ENCODE results near the gene HSH2D. TPM values are rescaled to one million over a fixed set of nuclear protein-coding genes. Genes with fewer than 3 reads are reported as not detected.

HSH2D gene
- total RNA-seq, 4 donors from 2014 or later, result 0.23 to 1.4 TPM; not detected in 2

DNA sequence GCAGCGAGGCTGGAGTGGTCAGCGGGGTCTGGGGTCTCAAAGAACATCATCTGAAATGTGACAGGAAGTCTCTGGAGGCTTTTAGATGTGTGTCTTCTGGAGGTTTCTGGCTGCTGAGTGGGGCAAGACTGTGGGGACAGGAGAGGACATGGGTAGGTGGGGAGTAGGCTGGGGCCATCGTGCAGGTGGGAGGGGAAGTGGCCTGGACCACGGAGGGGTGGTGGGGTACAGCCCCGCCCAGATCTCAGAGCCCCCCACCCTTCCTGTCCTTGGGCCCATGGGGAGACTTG is 60.5 kb downstream of the HSH2D start:
- no peak for TF ChIP-seq EP300 (IDR thresholded peaks at IDR 0.05)
- no peak for TF ChIP-seq POLR2AphosphoS5 (IDR thresholded peaks at IDR 0.05)
- TF ChIP-seq, protein P1, sequence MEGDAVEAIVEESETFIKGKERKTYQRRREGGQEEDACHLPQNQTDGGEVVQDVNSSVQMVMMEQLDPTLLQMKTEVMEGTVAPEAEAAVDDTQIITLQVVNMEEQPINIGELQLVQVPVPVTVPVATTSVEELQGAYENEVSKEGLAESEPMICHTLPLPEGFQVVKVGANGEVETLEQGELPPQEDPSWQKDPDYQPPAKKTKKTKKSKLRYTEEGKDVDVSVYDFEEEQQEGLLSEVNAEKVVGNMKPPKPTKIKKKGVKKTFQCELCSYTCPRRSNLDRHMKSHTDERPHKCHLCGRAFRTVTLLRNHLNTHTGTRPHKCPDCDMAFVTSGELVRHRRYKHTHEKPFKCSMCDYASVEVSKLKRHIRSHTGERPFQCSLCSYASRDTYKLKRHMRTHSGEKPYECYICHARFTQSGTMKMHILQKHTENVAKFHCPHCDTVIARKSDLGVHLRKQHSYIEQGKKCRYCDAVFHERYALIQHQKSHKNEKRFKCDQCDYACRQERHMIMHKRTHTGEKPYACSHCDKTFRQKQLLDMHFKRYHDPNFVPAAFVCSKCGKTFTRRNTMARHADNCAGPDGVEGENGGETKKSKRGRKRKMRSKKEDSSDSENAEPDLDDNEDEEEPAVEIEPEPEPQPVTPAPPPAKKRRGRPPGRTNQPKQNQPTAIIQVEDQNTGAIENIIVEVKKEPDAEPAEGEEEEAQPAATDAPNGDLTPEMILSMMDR (IDR thresholded peaks at IDR 0.05), result no peak
- TF ChIP-seq POLR2A (IDR thresholded peaks at IDR 0.05), result no peak
- Histone ChIP-seq H3K36me3 (peaks cover 73% of the 10 kb centered on the region), H3K4me3 (no peak overlapping the region), H3K4me1 (peaks cover 16% of the 10 kb centered on the region), H3K27me3 (no peaks in the 10 kb centered on the region), H3K9me3 (no peaks in the 10 kb centered on the region), H3K27ac (no peak overlapping the region)
- 97% methylated on average over 2 of the region's 5 CpGs for WGBS
- DNase-seq (ENCODE audit: low spot score in 2 of 2), result no peak

DNA sequence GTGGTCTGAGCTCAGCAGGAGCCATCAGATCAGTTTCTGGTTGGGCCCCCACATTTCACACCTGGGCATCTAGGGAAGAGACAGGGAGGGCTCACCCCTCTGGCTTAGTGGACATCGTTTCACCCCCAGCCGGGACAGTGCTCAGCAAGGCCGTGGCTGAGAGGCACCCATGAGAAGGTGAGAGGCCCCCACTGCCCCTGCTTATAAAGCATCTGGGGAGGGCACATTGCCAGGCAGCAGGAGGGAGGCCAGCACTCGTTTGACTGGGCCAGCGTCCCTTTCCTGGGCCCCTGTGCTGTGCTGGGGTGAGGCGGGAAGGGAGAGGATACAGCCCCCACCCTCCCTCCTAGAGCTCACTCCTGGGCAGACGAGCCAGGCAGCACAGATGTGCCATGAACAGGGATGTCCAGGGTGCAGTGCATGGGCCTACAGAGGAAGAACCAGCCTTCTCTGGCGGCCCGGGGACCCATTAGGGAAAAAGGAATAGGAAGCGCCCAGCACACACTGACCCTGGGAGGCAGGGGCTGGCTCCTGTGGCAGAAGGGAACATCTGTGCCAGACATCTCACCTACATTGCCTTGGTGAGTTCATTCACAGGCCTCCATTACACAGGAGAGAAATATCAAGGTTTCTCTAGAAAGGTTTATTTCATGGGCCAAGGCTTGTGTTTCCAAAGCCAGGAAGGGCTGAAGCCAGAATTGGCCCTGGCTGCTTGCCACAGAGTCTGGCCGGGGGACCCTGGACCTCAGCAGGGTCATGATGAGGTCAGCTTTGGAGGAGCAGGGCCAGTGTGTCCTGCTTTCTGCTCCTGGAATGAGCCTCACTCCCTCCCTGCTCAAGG is 61.9 kb downstream of the HSH2D start:
- no peak for DNase-seq (ENCODE audit: low spot score in 2 of 2)
- H3K27me3 ChIP-seq, result no peaks in the 10 kb centered on the region
- H3K27ac ChIP-seq, result no peak overlapping the region
- H3K36me3 ChIP-seq, result peaks cover 87% of the 10 kb centered on the region
- no peaks in the 10 kb centered on the region for H3K9me3 ChIP-seq
- H3K4me1 ChIP-seq, result peaks cover 1% of the 10 kb centered on the region
- TF ChIP-seq POLR2AphosphoS5 (IDR thresholded peaks at IDR 0.05) (no peak), EP300 (IDR thresholded peaks at IDR 0.05) (no peak), POLR2A (IDR thresholded peaks at IDR 0.05) (no peak)
- TF ChIP-seq, protein P1 (IDR thresholded peaks at IDR 0.05), result no peak
- 82% methylated on average over 8 of the region's 11 CpGs for WGBS
- no peak overlapping the region for H3K4me3 ChIP-seq

DNA sequence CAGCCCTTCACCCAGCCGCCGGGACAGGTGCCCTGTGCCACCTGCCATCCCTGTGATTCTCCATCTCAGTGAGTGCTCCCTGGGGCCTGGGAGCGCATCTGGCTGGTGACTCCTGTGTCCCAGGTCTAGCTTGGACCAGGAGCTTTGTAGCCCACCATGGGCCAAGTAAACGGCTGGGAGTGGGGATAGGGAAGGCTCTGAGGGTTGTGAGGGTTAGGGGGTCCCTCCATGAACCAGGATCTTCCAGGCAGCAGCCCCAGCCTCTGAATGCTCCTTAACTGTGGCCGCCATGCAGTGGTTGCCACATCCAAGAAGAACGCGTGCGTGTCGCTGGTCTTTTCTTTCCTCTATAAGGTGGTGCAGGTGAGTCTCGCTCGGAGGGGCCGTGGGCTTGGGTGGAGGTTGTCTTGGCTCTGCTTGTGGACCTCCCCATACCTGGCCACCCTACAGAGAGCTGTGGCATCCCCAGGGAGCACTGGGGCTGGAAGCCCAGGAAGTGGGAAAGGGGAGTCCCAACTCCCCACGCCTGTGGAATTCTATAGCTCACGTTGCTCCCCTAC is 62.6 kb downstream of the HSH2D start:
- no peak overlapping the region for H3K27ac ChIP-seq
- no peaks in the 10 kb centered on the region for H3K4me1 ChIP-seq
- H3K36me3 ChIP-seq, result peaks cover 94% of the 10 kb centered on the region
- no peak overlapping the region for H3K4me3 ChIP-seq
- H3K9me3 ChIP-seq, result no peaks in the 10 kb centered on the region
- no peak for TF ChIP-seq POLR2A (IDR thresholded peaks at IDR 0.05)
- TF ChIP-seq, protein P1 (IDR thresholded peaks at IDR 0.05), result no peak
- WGBS, result 80% methylated on average over 7 of the region's 14 CpGs
- DNase-seq (ENCODE audit: low spot score in 2 of 2), result no peak
- no peaks in the 10 kb centered on the region for H3K27me3 ChIP-seq

DNA sequence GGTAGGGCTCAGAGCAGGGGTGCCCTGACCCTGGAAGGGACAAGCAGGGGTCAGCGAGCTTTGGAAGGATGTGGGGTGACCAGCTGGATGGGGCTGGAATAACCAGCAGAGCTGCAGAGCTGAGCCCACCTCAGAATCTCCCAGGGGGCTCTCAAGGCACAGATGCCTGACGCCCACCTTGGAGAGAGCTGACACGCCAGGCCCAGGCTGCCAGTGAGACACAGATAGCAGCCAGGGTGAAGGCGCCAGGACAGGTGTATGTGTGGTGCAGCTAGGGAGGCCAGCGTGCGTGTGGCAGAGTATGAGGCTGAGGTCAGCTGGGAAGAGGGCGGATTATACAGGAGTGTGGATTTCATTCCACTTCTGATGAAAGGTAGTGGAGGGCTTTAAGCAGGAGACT is 63.2 kb downstream of the HSH2D start:
- no peak overlapping the region for H3K4me3 ChIP-seq
- H3K27me3 ChIP-seq, result no peaks in the 10 kb centered on the region
- H3K9me3 ChIP-seq, result no peaks in the 10 kb centered on the region
- H3K4me1 ChIP-seq, result no peaks in the 10 kb centered on the region
- no peak for TF ChIP-seq EP300 (IDR thresholded peaks at IDR 0.05)
- no peak for TF ChIP-seq POLR2AphosphoS5 (IDR thresholded peaks at IDR 0.05)
- TF ChIP-seq POLR2A (IDR thresholded peaks at IDR 0.05), result no peak
- TF ChIP-seq, protein P1 (IDR thresholded peaks at IDR 0.05), result no peak
- no peak for DNase-seq (ENCODE audit: low spot score in 2 of 2)
- H3K27ac ChIP-seq, result no peak overlapping the region
- WGBS, result 99% methylated on average over 7 of the region's 7 CpGs
- H3K36me3 ChIP-seq, result peaks cover 99% of the 10 kb centered on the region

DNA sequence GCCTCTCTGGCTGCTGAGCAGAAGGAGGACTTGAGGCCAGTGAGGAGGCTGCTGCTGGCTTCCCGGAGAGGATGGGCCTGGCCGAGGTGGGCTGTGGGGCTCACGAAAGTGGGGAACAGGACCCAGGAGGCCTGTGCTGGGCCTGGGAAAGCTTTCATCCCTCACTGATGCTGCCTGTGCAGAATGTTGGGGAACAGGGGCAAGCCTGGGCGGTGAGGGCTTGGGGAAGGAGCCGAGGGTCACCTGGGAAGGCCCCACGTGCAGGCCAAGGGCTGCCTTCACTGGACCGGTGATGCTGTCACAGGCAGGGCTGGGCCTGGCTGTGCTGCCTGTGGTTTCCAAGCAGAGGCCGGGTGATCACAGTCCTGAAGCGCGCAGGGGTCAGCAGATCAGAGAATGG is 63.6 kb downstream of the HSH2D start:
- no peak for TF ChIP-seq EP300 (IDR thresholded peaks at IDR 0.05)
- no peak for TF ChIP-seq POLR2AphosphoS5 (IDR thresholded peaks at IDR 0.05)
- TF ChIP-seq, protein P1 (IDR thresholded peaks at IDR 0.05), result no peak
- no peak for TF ChIP-seq POLR2A (IDR thresholded peaks at IDR 0.05)
- H3K36me3 ChIP-seq, result peaks cover 99% of the 10 kb centered on the region

More for the DNA sequence above, 63.6 kb downstream of the HSH2D start:
- no peak for DNase-seq (ENCODE audit: low spot score in 2 of 2)
- Histone ChIP-seq H3K4me3 (no peak overlapping the region), H3K27me3 (no peaks in the 10 kb centered on the region), H3K9me3 (no peaks in the 10 kb centered on the region), H3K27ac (no peak overlapping the region), H3K4me1 (no peaks in the 10 kb centered on the region)
- WGBS, result 89% methylated on average over 10 of the region's 10 CpGs

Measured in suprapubic skin (tissue), 4 donors.